Activated CD8-positive, alpha-beta memory T cell treated with anti-CD3 and anti-CD28 coated beads, Interleukin-2, amount 50 U/mL, for 1 hour (primary cell): ENCODE data around the gene DSCAM.
"Not testable (repeated sequence)": the region's sequence is repeated elsewhere in the genome, so short reads cannot be mapped to it uniquely, and the experiment has no call there.

ENCODE experiments used
- DNase-seq: peaks from one replicate; pipeline ENCODE4 v3.0.0-alpha.2; 2020; ENCODE audit errors: extremely low read depth

Gene DSCAM

DNA sequence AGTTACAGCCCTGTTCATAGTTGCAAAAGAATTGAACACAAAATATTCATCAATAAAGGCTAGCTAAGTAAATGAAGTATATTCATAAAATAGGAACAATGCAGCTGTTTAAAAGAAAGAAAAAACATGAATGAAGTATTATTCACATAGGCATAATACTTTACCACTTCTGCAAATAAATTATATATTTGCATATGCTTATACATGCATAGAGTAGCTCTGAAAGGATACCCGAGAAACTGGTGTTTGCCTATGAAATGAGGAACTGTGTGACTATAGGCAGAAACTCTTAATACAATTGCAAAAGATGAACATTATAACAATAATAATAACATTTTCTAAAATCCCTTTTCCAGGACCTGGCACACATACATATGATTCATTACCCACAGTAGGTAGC lies 385.9 kb downstream of the DSCAM start:
- DNase-seq: no peak

- DNase-seq: no peak
Observed at GRCh38 chr21:40457741-40458140, 389.2 kb downstream of the DSCAM start.

DNA sequence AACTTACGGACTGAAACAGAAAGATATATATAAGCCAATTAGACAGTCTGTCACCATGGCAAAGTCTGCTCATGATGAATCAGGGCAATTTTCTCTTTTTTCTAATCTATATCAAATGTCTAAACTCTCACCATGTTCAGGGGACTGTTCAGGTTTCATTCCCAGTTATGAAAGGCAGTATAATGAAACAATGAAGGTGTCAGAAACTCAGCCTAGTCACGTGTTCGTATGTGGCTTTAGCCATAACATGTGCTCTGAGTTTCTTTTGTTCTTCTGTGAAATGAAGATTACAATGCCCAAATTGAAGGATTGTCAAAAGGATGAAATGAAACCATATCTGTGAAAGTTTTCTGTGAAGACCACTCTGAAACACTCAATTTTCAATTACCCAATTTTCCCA lies 392.9 kb downstream of the DSCAM start:
- DNase-seq: no peak

DNA sequence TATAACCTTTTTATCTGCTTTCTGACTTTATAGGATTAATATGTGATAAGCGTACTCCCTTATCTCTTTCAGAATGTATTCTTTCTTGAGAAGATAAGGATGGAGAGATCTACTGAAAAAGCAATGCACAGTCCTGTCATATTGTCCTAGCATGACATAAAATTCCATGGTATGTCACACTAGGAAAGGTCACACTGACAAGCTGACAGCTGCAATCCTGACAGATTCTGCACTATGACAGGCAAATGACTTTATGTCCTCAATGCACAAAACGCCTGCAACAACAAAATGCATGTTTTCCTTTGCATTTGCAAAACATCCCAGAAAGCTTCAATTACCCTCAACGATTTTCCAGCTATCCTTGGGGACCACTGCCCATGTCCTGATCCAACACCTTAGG lies 393.8 kb downstream of the DSCAM start:
- DNase-seq: no peak

DNA sequence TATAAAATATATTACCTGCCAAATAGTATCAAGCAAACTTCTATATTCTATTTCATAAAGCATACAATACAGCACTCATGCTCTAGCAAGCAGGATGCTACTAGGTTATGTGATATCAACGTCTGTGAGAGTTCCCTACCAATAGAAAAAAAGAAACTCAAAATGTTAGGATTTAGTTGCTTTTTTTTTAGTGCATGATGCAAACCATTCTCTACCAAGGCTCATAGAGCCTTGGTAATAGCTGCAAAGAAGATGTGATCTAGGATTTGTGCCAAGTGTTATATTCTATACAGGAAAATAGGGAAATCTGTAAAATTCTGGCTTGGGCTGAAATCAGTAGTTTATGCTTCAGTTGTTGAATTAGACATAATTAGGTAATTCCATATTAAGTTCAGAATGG lies 394.4 kb downstream of the DSCAM start:
- no peak for DNase-seq

DNA sequence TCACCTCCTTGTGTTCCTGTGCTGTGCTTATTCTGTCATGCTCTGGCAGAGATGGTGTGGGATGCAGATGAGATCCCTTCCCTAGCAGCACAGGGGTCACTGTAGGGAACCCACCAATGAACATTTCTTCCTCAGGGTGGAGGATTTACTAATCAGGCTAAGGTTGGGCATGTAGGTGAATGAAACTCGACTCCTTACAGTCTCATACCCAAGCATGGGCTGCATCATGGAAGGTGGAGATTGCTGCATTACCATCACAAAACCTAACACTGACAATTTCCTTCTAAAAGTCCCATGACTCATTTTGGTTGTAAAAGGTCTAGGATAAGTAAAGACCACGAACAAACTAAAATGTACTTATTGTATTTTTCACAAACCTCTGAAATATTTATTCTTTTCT lies 399.9 kb downstream of the DSCAM start:
- DNase-seq: no peak

- DNase-seq: no peak
Observed at GRCh38 chr21:40445349-40445921, 401.5 kb downstream of the DSCAM start.

GRCh38 chr21:40439581-40439980 lies 407.4 kb downstream of the DSCAM start:
- DNase-seq: not testable (repeated sequence)

DNA sequence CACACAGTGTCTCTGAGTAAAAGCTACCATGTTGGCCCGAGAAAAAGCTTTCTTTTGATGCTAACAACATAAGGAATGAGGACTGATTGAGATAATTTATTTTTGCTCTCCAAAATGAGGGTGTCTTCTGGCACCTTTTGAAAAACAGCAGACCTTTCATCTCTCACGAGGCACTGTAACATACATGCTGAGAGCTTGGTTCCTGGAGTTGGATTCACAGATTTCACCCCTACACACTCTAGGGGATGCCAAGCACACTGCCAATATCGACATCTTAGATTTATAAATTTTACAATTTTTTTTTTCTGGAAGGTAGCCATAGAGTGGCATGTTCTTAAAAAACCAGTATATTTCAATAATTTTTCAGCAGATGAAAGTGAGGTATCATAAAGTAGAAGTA lies 408.3 kb downstream of the DSCAM start:
- no peak for DNase-seq

GRCh38 chr21:40436261-40436660 lies 410.7 kb downstream of the DSCAM start:
- no peak for DNase-seq

- DNase-seq: no peak
Observed at GRCh38 chr21:40433538-40433937, 413.4 kb downstream of the DSCAM start.

GRCh38 chr21:40425981-40426380 lies 421.0 kb downstream of the DSCAM start:
- no peak for DNase-seq

DNA sequence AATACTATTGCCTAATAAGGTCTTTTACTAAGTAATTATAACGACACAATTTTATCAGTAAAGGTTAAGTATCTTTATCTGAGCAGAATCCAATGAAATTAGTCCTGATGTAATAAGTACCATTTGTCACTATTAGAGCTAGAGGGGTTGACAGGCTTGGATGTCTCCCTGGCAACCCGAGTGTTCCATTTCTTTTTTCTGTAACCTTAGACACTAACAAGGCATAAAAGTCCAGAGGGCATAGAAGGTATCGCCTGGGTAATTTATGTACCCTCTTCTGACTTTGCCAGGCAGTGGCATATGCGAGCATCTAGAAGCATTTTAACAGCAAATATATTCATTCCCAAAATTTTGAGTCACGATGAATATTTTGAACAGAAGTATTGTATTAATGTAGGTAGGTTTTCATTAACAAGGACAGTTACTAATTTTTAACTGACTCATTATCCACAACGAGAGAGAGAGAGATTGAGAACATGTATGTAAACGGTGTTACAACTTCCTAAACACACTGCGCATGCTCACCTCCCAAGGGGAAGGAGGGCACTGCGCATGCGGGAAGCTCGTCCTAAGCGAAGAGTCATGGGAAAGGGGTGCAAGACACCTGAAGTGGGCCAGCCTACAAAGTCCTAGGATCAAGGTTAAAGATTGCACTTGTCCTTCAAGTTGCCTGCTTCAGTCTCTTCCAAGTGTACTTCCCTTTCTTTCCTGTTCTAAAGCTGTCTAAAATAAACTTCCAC lies 423.9 kb downstream of the DSCAM start:
- DNase-seq: no peak

DNA sequence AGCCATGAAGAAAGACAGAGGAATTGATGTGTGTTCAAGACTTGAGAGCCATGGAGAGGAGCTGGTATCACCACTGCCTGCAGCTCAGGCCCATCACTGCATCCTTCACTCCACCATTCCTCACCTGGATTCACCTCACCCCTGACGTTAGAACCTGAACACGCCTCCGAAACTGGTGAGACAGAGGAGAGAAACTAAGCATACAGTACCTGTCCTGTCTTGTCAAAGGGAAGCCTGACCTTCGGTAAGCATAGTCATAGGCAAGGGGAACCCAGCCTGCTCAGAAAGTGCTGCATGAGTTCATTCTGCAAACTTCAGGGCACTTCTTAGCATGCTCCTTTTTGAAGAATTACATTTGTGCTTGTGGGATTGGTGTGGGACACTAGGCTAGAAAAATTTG lies 425.8 kb downstream of the DSCAM start:
- DNase-seq: no peak

GRCh38 chr21:40416572-40416971 lies 430.4 kb downstream of the DSCAM start:
- DNase-seq: no peak

- DNase-seq: no peak
Observed at GRCh38 chr21:40408561-40408960, 438.4 kb downstream of the DSCAM start.

GRCh38 chr21:40404396-40404800 lies 442.6 kb downstream of the DSCAM start:
- no peak for DNase-seq

- DNase-seq: no peak
Observed at GRCh38 chr21:40402884-40403582, 443.9 kb downstream of the DSCAM start.

DNA sequence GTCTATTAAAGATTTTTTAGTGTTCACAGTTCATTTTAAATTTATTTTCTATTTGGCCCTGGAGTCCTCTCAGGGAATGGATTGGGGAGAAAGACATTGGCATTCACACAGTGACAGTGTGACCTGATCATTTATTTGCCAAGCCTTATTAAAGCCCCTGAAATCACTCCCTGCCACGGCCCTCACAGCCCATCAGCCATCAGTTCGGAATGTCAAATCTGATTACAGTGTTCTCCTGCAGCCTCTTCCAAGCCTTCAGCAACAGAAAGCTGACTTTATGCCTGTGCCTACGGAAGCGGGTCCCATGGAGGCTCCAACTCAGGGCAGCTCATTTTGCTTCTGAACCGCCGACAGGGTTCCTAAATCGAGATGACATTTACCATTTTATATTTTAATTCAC lies 451.2 kb downstream of the DSCAM start:
- no peak for DNase-seq

DNA sequence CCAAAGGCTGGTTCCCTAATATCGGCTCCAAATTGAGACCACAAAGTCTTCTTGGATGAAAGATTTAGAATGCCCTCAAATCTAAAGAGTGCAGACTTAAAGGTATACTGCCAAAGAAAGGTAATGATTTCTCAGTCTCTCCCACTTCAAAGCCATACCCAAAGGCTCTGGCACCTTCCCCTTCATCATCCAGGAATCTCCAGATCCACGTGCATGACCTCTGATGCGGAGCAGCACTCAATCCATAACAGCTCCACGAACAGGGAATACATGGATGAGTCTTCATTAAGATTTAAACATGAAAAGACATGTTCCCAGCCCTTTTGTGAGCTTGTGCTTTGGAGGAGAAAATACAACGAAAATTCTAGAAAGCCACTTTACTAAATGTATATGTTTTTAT lies 453.9 kb downstream of the DSCAM start:
- no peak for DNase-seq

DNA sequence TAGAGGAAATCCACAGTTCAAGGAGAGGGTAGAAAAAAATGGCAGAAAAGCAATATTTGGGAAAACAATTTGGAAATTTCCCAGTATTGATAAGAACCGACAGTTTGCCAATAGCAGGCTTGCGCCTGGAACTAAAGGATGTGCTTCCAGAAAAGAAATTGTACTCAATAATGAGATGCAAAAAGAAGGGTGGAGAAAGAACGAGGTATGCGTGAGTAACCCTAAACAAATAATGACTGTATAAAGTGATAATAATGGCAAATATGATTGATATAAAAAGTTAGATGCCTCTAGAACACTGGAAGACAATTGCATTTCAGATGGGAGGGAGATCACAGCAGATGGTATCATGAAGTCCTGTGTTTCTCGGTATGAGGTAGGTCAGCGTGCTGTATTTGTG lies 458.9 kb downstream of the DSCAM start:
- no peak for DNase-seq

DNA sequence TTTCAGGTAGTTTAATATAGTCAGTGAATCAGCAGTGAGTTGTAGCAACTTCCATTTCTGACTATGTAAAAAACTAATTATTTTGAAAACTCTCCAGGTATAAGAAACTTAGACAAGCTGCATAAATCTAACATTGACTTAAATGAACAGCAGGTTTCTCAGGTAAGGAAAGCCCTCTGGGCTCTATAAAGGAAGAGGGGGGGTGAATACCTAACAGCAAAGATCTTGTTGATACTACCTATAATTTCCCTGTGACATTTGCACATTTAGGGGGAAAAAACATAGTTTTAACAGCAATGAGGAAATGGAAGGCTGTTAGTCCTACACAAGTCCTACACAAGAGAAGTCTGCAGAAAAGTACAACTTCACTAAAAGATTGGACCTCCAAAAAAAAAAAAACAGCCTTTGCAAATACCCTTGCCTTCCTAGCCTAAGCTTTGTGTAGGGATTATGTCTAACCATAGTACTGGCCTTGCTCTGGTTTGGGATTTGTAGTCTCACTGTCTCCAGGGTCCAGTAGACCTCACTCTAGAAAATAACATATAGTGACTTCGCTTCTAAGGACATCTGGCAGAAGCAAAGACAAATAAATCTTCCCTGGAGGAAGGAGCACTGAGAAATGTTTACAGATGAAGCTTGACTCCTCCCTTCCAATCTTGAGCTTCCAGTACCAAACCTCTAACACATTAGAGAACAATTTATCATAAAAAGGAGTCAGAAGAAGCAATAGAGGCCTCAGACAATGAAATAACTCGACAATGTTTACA lies 459.8 kb downstream of the DSCAM start:
- DNase-seq: no peak
